Vagina (tissue), 2 donors: Measurements from ENCODE around the gene CDH3. TPM values are rescaled to one million over a fixed set of nuclear protein-coding genes. Genes with fewer than 3 reads are reported as not detected.
"Not testable (repeated sequence)": the region's sequence is repeated elsewhere in the genome, so short reads cannot be mapped to it uniquely, and the experiment has no call there.

Experiments used
- DNase-seq, 2 donors: peaks; one replicate each; pipeline ENCODE4 v3.0.0-alpha.2; 2017; ENCODE audit errors: extremely low spot score in 2 of 2
- H3K27ac ChIP-seq: fragments of 200-600 bp; sonication (generic); one replicate; pipeline ENCODE4 v1.5.1; 2019
- H3K27me3 ChIP-seq: fragments of 200-600 bp; sonication (generic); one replicate; pipeline ENCODE4 v1.5.1; 2019
- H3K36me3 ChIP-seq, 2 donors: fragments of 200-600 bp; sonication (generic); one replicate each; pipeline ENCODE4 v1.5.1; 2017 to 2019
- H3K4me1 ChIP-seq: fragments of 200-600 bp; sonication (generic); one replicate; pipeline ENCODE4 v1.5.1; 2019
- H3K4me3 ChIP-seq, 2 donors: fragments of 200-600 bp; sonication (generic); 1 replicate in 1 of 2; 2 replicates in 1 of 2; pipeline ENCODE4 v1.5.1; 2016 to 2019
- H3K9me3 ChIP-seq: fragments of 200-600 bp; sonication (generic); one replicate; pipeline ENCODE4 v1.5.1; 2019
- POLR2A ChIP-seq, 2 donors: fragments of 450-650 bp; IDR thresholded peaks; one replicate each; pipeline ENCODE4 v1.6.1; 2017; ENCODE audit warnings: antibody characterized with exemption in 2 of 2, mild to moderate bottlenecking in 2 of 2, moderate library complexity in 2 of 2
- POLR2AphosphoS5 ChIP-seq, 2 donors: sonication (generic); formaldehyde crosslinking; IDR thresholded peaks; one replicate each; pipeline ENCODE4 v1.9.0; 2017; ENCODE audit warnings: antibody characterized with exemption in 2 of 2, mild to moderate bottlenecking in 2 of 2, low read depth in 1 of 2; ENCODE audit not compliant: insufficient read depth in 1 of 2
- intact Hi-C: fragments of 100-400 bp; cut with DNase I; formaldehyde crosslinking; loops from one replicate; pipeline ENCODE4 v1.15.1; 2023
- total RNA-seq: library from RNA; depleted of rRNA; stranded (reverse); fragments of >200 nt; gene quantifications from one replicate; pipeline ENCODE4 v1.2.3, GENCODE V29; 2016
- TF ChIP-seq, protein P1 (sequence below), 3 experiments: fragments of 450-650 bp in 2 of 3; fragments of 200-600 bp in 1 of 3; sonication (generic) in 1 of 3; IDR thresholded peaks; one replicate each; pipeline ENCODE4 v1.5.1; 2017 to 2019; ENCODE audit warnings: antibody characterized with exemption in 3 of 3, mild to moderate bottlenecking in 2 of 3, moderate library complexity in 2 of 3

Gene CDH3
- total RNA-seq, 1 donor from 2014 or later, result 35.4 TPM

DNA sequence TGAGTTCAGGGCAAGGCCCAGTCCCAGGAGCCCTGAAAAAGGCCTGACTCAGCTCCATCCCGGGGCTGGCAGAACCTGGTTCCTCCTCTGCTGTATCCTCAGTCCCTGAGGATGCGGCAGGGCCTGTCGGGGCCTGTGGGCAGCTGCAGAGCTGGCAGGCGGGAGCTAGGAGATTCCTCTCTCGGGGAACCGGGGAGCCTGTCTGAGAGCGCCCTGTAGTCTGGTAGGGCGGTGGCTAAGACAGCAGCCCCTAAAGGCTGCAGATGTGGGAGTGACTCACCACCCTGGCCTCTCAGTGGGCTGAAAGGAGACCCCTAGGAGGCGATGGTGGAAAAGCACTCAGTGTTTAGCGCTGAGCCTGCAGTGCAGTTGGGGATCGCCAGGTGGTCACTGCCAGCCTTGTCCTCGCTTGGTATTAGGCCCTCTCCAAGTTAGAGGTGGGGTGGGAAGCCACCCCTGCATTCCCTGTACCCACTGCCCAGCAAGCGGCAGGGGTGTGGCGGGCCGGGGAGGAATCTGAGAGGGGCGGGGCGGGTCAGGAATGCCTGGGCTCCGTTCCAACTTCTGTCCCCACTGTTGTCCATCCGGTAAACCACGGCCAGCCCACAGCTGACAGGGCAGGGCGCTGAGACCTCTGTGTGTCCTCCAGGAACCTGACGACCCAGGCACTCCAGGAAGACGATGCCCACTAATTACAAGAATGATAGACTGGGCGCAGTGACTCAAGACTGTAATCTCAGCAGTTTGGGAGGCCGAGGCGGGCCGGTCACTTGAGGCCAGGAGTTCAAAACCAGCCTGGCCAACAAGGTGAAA lies 62.4 kb downstream of the CDH3 start:
- TF ChIP-seq POLR2AphosphoS5 (IDR thresholded peaks at IDR 0.05; ENCODE audit: insufficient read depth in 1 of 2, low read depth in 1 of 2) (no peak), POLR2A (IDR thresholded peaks at IDR 0.05) (no peak)
- TF ChIP-seq, protein P1, sequence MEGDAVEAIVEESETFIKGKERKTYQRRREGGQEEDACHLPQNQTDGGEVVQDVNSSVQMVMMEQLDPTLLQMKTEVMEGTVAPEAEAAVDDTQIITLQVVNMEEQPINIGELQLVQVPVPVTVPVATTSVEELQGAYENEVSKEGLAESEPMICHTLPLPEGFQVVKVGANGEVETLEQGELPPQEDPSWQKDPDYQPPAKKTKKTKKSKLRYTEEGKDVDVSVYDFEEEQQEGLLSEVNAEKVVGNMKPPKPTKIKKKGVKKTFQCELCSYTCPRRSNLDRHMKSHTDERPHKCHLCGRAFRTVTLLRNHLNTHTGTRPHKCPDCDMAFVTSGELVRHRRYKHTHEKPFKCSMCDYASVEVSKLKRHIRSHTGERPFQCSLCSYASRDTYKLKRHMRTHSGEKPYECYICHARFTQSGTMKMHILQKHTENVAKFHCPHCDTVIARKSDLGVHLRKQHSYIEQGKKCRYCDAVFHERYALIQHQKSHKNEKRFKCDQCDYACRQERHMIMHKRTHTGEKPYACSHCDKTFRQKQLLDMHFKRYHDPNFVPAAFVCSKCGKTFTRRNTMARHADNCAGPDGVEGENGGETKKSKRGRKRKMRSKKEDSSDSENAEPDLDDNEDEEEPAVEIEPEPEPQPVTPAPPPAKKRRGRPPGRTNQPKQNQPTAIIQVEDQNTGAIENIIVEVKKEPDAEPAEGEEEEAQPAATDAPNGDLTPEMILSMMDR (IDR thresholded peaks at IDR 0.05), result no peak
- H3K9me3 ChIP-seq, result no peaks in the 10 kb centered on the region
- no peak overlapping the region for H3K4me3 ChIP-seq
- no peaks in the 10 kb centered on the region for H3K36me3 ChIP-seq
- H3K4me1 ChIP-seq, result peaks cover 5% of the 10 kb centered on the region
- intact Hi-C loops, result no loop called here
- no peaks in the 10 kb centered on the region for H3K27me3 ChIP-seq
- no peak overlapping the region for H3K27ac ChIP-seq
- DNase-seq, result no peak

DNA sequence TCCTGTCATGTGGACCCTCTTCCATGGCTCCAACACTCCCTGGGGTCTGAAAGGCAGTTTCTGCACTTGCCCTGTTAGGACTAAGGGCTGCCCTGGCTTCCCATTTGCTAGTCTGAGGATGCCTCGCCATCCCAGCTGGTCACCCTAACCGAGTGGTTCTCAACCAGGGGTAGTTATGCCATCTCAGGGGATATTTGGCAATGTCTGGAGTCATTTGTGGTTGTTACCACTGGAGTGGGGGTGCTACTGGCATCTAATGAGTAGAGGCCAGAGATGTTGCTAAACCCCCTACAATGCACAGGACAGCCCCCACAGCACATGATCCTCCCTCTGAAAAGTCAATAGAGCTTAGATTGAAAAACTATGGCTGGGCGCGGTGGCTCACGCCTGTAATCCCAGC lies 65.1 kb downstream of the CDH3 start:
- Histone ChIP-seq H3K9me3 (no peaks in the 10 kb centered on the region), H3K4me1 (peaks cover 5% of the 10 kb centered on the region), H3K27me3 (no peaks in the 10 kb centered on the region), H3K4me3 (no peak overlapping the region), H3K27ac (no peak overlapping the region), H3K36me3 (no peaks in the 10 kb centered on the region)
- intact Hi-C loops, result no loop called here
- TF ChIP-seq, protein P1 (IDR thresholded peaks at IDR 0.05), result no peak
- TF ChIP-seq POLR2A (IDR thresholded peaks at IDR 0.05) (no peak), POLR2AphosphoS5 (IDR thresholded peaks at IDR 0.05; ENCODE audit: insufficient read depth in 1 of 2, low read depth in 1 of 2) (no peak)
- no peak for DNase-seq

DNA sequence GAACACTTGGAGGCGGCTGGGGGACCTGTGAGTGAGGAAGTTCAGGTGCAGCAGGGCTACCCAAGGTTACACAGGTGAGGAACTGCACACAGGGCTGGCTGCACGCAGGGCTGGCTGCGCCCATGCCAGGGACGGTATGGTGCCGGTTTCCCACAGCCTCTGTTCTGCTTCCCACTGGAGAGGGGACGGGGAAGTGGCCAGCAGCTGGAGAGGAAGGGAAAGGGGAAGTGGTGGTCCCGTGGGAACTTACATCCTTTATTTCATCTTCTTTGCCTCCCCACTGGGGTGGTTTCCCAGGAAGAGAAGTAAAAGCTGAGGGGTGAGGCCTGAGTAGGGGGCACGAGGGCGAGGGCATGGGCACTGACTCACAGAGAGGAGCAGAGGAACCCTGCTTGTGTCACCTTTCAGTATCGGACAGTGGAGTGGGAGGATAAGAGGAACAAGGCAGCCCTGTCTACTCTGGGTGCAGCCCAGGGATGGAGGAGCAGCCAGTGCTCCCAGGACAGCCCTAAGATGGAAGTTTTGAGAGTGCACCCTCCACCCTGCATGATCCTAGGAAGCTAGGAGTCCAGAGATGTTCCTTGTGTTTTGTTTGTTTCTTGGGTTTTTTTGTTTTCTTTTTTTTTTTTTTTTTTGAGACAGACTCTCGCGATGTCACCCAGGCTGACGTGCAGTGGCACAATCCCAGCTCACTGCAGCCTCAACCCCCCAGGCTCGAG lies 66.5 kb downstream of the CDH3 start:
- no peaks in the 10 kb centered on the region for H3K9me3 ChIP-seq
- no peak overlapping the region for H3K4me3 ChIP-seq
- no peak overlapping the region for H3K27ac ChIP-seq
- DNase-seq, result no peak
- no peak for TF ChIP-seq POLR2A (IDR thresholded peaks at IDR 0.05)
- TF ChIP-seq, protein P1 (IDR thresholded peaks at IDR 0.05), result no peak
- TF ChIP-seq POLR2AphosphoS5 (IDR thresholded peaks at IDR 0.05; ENCODE audit: insufficient read depth in 1 of 2, low read depth in 1 of 2), result no peak
- intact Hi-C loops, result no loop called here
- H3K27me3 ChIP-seq, result no peaks in the 10 kb centered on the region
- H3K4me1 ChIP-seq, result peaks cover 5% of the 10 kb centered on the region
- H3K36me3 ChIP-seq, result no peaks in the 10 kb centered on the region

DNA sequence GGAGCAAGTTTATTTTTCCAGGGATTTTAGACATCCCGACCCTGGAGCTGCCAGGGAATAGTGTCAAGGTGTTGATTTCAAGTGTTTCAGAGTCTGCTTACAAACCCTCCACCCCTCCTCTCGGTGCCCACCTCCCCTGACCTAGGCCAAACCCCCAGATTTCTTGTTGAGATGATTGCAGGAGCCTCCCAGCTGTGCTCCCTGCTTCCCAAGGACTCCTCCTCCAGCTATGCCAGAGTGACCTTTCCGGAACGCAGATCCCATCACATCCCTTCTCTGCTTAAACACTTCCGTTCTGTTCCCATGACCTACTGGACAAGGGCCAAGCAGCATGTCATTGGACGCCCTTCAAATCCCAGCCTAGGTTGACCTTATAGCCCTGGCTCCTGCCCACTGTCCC lies 68.3 kb downstream of the CDH3 start:
- no peak for DNase-seq
- Histone ChIP-seq H3K27me3 (no peaks in the 10 kb centered on the region), H3K36me3 (no peaks in the 10 kb centered on the region), H3K9me3 (no peaks in the 10 kb centered on the region), H3K4me1 (no peaks in the 10 kb centered on the region), H3K27ac (no peak overlapping the region), H3K4me3 (no peak overlapping the region)
- TF ChIP-seq POLR2AphosphoS5 (IDR thresholded peaks at IDR 0.05; ENCODE audit: insufficient read depth in 1 of 2, low read depth in 1 of 2) (no peak), POLR2A (IDR thresholded peaks at IDR 0.05) (no peak)
- TF ChIP-seq, protein P1 (IDR thresholded peaks at IDR 0.05), result no peak
- intact Hi-C loops, result no loop called here

DNA sequence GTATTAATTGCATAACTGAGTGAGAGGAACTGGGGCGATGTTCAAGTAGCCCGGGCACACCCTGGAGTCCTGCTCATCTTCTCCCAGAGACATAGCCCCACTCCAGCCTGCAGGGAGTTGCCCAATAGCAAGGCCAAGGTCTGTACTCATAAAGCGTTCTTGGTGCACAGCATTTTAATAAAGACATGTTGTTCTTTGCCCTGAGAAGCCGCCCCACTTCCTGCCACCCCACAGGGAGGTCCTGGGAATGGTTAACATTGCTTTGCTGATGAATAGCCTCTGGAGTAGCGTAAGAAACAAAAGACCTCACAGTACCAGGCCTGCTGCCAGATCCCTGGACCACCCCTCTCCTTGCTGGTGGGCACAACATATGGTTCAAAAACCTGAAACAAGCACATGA lies 70.4 kb downstream of the CDH3 start:
- Histone ChIP-seq H3K4me3 (no peak overlapping the region), H3K36me3 (no peaks in the 10 kb centered on the region), H3K4me1 (no peaks in the 10 kb centered on the region), H3K27me3 (no peaks in the 10 kb centered on the region), H3K27ac (no peak overlapping the region), H3K9me3 (no peaks in the 10 kb centered on the region)
- DNase-seq, result no peak
- TF ChIP-seq POLR2A (IDR thresholded peaks at IDR 0.05) (no peak), POLR2AphosphoS5 (IDR thresholded peaks at IDR 0.05; ENCODE audit: insufficient read depth in 1 of 2, low read depth in 1 of 2) (no peak)
- TF ChIP-seq, protein P1 (IDR thresholded peaks at IDR 0.05), result no peak
- intact Hi-C loops, result no loop called here

DNA sequence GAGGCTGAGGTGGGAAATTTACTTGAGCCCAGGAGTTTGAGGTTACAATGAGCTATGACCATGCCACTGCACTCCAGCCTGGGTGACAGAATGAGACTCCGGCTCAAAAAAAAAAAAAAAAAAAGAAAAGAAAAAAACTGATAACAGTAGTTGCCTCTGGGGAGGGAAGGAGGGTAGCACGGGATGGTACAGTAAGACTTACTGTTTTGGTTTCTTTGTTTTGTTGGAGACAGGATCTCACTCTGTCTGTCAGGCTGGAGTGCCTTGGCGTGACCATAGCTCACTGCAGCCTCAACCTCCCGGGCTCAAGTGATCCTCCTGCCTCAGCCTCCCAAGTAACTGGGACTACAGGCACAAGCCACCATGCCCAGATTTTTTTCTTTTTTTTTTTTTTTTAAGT lies 71.4 kb downstream of the CDH3 start:
- H3K27ac ChIP-seq, H3K36me3 ChIP-seq, H3K9me3 ChIP-seq, H3K27me3 ChIP-seq, intact Hi-C loops, DNase-seq, H3K4me3 ChIP-seq, H3K4me1 ChIP-seq: not testable (repeated sequence)
